ENCODE measurements around the gene ANKRD40CL. TPM values are rescaled to one million over a fixed set of nuclear protein-coding genes. Genes with fewer than 3 reads are reported as not detected.
A peak's percentile ranks its signal among the peaks of the same experiment; 100 is the strongest.

ANKRD40CL gene
- total RNA-seq (2014; rRNA removed; shearing (Covaris generic)), result 0.18 TPM in 1 of 2 replicates, not detected in the other
- not detected in 2 replicates for total RNA-seq (2022)
- percentile 16 among the genes with signal in this experiment for Bru-seq, nascent RNA
- percentile 12 among the genes with signal in this experiment for BruChase-seq, experiment 1, labeled RNA remaining after a 6-hour chase
- BruChase-seq, experiment 2, labeled RNA remaining after a 2-hour chase, result not detected
- long read RNA-seq, result 0 reads

GRCh38 chr17:50767446-50767845, at the start of gene ANKRD40CL:
Gene ANKRD40CL (minus strand): TSS chr17:50767518. CDS start chr17:50766913, 605 bp downstream.
- no TSS peak for BruUV-seq (replicated peaks)
- peaks cover 41% of the 10 kb centered on the region for H3K4me1 ChIP-seq (ENCODE audit: insufficient read depth, low read length, poor library complexity, severe bottlenecking)
- POLR2A ChIA-PET, result no interaction called here
- DNase-seq (ENCODE audit: low spot score), result no peak
- no peak within 1 kb of the TSS for H3K4me2 ChIP-seq (ENCODE audit: low read length)
- intact Hi-C loops (cut with micrococcal nuclease; ENCODE audit: unreplicated experiment), result loop anchor here (10.0 kb wide), 1 partner anchor 223 kb away; the partner anchor contains the start of gene SPATA20
- CTCF ChIA-PET (ENCODE audit: unreplicated experiment), result no interaction called here
- H2AFZ ChIP-seq (ENCODE audit: low read length), result no peak within 1 kb of the TSS
- no peaks in the 10 kb centered on the region for H3K9me3 ChIP-seq (ENCODE audit: low read length)
- H3K27ac ChIP-seq (ENCODE audit: low read depth, low read length, poor library complexity, severe bottlenecking), result no peak within 1 kb of the TSS
- H3K9me2 ChIP-seq (ENCODE audit: insufficient read depth, low read length), result no peaks in the 10 kb centered on the region
- H4K20me1 ChIP-seq (ENCODE audit: insufficient read depth, low read length), result no peaks in the 10 kb centered on the region
- no peaks in the 10 kb centered on the region for H3K36me3 ChIP-seq (ENCODE audit: insufficient read depth, low read length)
- no peak for TF ChIP-seq EZH2phosphoT487 (IDR thresholded peaks at IDR 0.05; ENCODE audit: borderline replicate concordance, low read depth, low read length)
- no peak for TF ChIP-seq CTCF (conservative IDR thresholded peaks at IDR 0.05; ENCODE audit: low read length)
- no peak within 1 kb of the TSS for H3K4me3 ChIP-seq (ENCODE audit: low read depth, low read length, poor library complexity, severe bottlenecking)
- no peaks in the 10 kb centered on the region for H3K79me2 ChIP-seq (ENCODE audit: insufficient read depth, low read depth, low read length)

GRCh38 chr17:50816271-50816670, 49.0 kb upstream of the ANKRD40CL start:
- no TSS peak for BruUV-seq (replicated peaks)
- no peak overlapping the region for H3K4me2 ChIP-seq (ENCODE audit: low read length)
- H3K9me3 ChIP-seq (ENCODE audit: low read length), result no peaks in the 10 kb centered on the region
- H3K36me3 ChIP-seq (ENCODE audit: insufficient read depth, low read length), result no peaks in the 10 kb centered on the region
- H3K4me1 ChIP-seq (ENCODE audit: insufficient read depth, low read length, poor library complexity, severe bottlenecking), result no peaks in the 10 kb centered on the region
- DNase-seq (ENCODE audit: low spot score), result no peak
- no peaks in the 10 kb centered on the region for H4K20me1 ChIP-seq (ENCODE audit: insufficient read depth, low read length)
- H3K4me3 ChIP-seq (ENCODE audit: low read depth, low read length, poor library complexity, severe bottlenecking), result no peak overlapping the region
- intact Hi-C loops (cut with micrococcal nuclease; ENCODE audit: unreplicated experiment), result no loop called here
- no peak overlapping the region for H3K27ac ChIP-seq (ENCODE audit: low read depth, low read length, poor library complexity, severe bottlenecking)
- no peak overlapping the region for H2AFZ ChIP-seq (ENCODE audit: low read length)
- TF ChIP-seq CTCF (conservative IDR thresholded peaks at IDR 0.05; ENCODE audit: low read length) (no peak), EZH2phosphoT487 (IDR thresholded peaks at IDR 0.05; ENCODE audit: borderline replicate concordance, low read depth, low read length) (no peak)
- ChIA-PET POLR2A (no interaction called here), CTCF (ENCODE audit: unreplicated experiment) (no interaction called here)
- H3K79me2 ChIP-seq (ENCODE audit: insufficient read depth, low read depth, low read length), result no peaks in the 10 kb centered on the region
- no peaks in the 10 kb centered on the region for H3K9me2 ChIP-seq (ENCODE audit: insufficient read depth, low read length)

GRCh38 chr17:50815400-50815799, 48.1 kb upstream of the ANKRD40CL start:
- Histone ChIP-seq H3K4me2 (ENCODE audit: low read length) (no peak overlapping the region), H3K9me2 (ENCODE audit: insufficient read depth, low read length) (no peaks in the 10 kb centered on the region), H3K4me3 (ENCODE audit: low read depth, low read length, poor library complexity, severe bottlenecking) (no peak overlapping the region), H4K20me1 (ENCODE audit: insufficient read depth, low read length) (no peaks in the 10 kb centered on the region), H2AFZ (ENCODE audit: low read length) (no peak overlapping the region), H3K9me3 (ENCODE audit: low read length) (no peaks in the 10 kb centered on the region), H3K4me1 (ENCODE audit: insufficient read depth, low read length, poor library complexity, severe bottlenecking) (no peaks in the 10 kb centered on the region), H3K79me2 (ENCODE audit: insufficient read depth, low read depth, low read length) (no peaks in the 10 kb centered on the region), H3K36me3 (ENCODE audit: insufficient read depth, low read length) (no peaks in the 10 kb centered on the region), H3K27ac (ENCODE audit: low read depth, low read length, poor library complexity, severe bottlenecking) (no peak overlapping the region)
- ChIA-PET POLR2A (interaction anchor here (0.6 kb wide), 1 partner anchor 32 kb away, joined by 5 read pairs; no protein-coding TSS in a partner anchor), CTCF (ENCODE audit: unreplicated experiment) (no interaction called here)
- TF ChIP-seq EZH2phosphoT487 (IDR thresholded peaks at IDR 0.05; ENCODE audit: borderline replicate concordance, low read depth, low read length), result no peak
- TF ChIP-seq CTCF (conservative IDR thresholded peaks at IDR 0.05; ENCODE audit: low read length), result no peak
- DNase-seq (ENCODE audit: low spot score), result no peak
- intact Hi-C loops (cut with micrococcal nuclease; ENCODE audit: unreplicated experiment), result no loop called here
- BruUV-seq (replicated peaks), result no TSS peak

Data from OCI-LY7 (cell line).